ENCODE results near the gene FNDC11.

GRCh38 chr20:63540417-63541186 is 13.4 kb upstream of the FNDC11 start:
- TF ChIP-seq CTCF (conservative IDR thresholded peaks at IDR 0.05; ENCODE audit: low read length) (no peak), EZH2phosphoT487 (IDR thresholded peaks at IDR 0.05; ENCODE audit: borderline replicate concordance, low read depth, low read length) (no peak)
